HG03354 (cell line): Measurements from ENCODE around the gene FAM89A.

Experiments
- ATAC-seq: cut with Tn5 transposase; IDR thresholded peaks from one replicate; pipeline ENCODE4 v1.9.1; 2021; ENCODE audit warnings: mild to moderate bottlenecking; ENCODE audit not compliant: unreplicated experiment, poor library complexity, severe bottlenecking

The FAM89A gene

DNA sequence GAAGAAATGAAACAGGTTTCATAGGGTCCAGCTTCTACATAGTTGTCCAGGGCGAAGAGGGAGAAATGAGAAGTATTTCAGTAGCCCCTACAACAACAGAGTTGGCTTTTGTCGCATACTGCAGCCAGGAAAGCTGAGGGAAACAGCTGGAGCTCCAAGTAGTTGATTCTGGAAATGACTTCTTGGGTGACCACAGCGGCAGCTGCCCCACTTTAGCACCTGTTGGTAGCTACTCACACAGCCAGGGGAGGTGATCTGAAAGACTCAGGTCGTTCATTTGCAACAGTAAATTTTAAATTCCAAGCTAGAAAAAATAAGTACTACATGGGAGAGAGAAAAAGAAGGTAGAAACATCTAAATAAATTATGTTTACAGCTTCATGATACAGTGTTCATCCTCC, 63.7 kb downstream of the FAM89A start:
- ATAC-seq: no peak

DNA sequence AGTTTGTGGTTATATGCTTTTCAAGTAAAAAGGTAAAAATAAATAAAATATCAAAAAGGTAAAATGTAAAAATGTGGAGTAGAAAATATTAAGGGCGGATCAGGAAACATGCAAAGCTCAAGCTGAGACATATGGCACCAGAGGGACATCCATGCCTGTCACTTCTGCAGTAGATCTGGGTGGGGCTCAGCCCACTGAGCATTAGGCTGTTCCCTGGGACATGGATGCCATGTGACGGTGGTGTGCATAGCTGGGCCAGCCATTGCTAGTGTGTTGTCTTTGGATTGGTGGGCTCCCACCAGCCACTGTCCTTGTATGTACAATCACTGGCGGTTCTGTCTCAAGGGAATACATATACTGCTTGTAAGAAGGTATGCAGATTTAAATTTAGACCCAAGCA, 64.4 kb downstream of the FAM89A start:
- no peak for ATAC-seq

DNA sequence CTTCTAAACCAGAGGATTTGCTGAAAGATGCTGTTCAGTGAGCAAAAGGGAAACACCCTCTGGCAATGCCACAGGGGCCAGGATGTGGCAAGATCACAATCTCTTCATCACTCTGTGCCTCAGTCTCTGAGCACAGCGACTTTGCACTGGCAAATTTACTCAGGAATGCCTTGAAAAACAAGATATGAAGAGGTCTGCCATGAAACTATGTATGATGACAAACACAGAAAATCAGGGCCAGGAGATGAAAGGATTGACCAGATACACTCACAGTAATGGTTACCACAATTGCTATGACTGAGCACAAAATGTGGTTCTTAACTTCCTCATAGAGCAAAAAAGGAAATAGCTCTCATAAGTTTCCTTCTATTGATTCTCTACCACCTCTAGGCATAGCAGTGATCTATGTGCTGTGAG, 67.2 kb downstream of the FAM89A start:
- ATAC-seq: peak; percentile 81

DNA sequence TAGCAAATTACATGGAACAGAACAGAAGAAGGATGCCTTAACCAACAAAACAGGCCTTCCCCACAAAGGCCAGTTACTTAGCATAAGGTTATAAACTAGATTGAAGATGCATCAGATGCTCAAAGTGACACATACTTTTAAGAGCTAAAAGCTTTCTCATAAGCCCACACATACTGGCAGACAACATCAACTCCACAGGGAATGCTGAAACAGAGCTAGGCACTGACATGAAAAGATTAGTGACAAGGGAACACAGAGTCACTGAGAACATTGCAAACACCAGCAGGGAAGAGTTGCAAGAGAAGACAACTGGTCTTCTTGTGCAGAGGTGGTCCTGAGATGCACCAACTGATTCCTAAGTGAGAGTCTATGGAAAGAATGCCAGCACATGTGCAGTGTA, 68.3 kb downstream of the FAM89A start:
- no peak for ATAC-seq

DNA sequence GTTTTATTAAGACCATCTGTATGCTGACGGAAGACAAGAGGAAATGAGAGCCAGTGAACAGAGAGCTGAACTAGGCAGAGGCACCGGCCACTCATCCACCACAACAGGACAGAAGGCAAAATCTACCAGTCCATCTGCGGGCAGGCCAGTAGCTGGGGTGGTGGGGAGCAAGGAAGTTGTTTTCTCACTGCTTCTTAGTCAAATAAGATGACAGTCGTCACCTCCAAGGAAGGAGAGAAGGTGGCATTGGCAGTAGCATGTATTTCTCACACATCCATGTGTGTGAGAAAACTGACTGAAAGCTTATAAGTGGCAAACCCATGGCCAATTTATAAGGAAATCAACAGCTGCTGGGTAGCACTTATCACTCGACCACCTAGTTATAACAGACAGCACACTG, 69.6 kb downstream of the FAM89A start:
- ATAC-seq: no peak
